Prostate gland (tissue), 2 donors: ENCODE data around the gene CDK11B.

Source experiments
- CTCF ChIP-seq, 4 experiments: fragments of 200-600 bp in 2 of 4; fragments of 450-650 bp in 2 of 4; sonication (generic) in 2 of 4; IDR thresholded peaks; 1 replicate in 3 of 4; 2 replicates in 1 of 4; pipeline ENCODE4 v1.5.1; 2016 to 2019; ENCODE audit warnings: antibody characterized with exemption in 4 of 4, mild to moderate bottlenecking in 2 of 4, moderate library complexity in 2 of 4
- POLR2A ChIP-seq: fragments of 450-650 bp; IDR thresholded peaks from one replicate; pipeline ENCODE4 v1.6.1; 2016; ENCODE audit warnings: antibody characterized with exemption, mild to moderate bottlenecking

- no peak for TF ChIP-seq CTCF (IDR thresholded peaks at IDR 0.05)
- TF ChIP-seq POLR2A: no peak
These were observed 7.7 kb upstream of the CDK11B start for GRCh38 chr1:1666526-1666925.
